Lung (tissue), 12 donors: ENCODE measurements around the gene SPG7. TPM values are rescaled to one million over a fixed set of nuclear protein-coding genes. Genes with fewer than 3 reads are reported as not detected.
"Not testable (repeated sequence)": the region's sequence is repeated elsewhere in the genome, so short reads cannot be mapped to it uniquely, and the experiment has no call there.

Source experiments
- ATAC-seq: fragments of 200-7000 bp; cut with Tn5 transposase; one replicate; pipeline ENCODE4 v1.9.1; 2020; ENCODE audit warnings: moderate number of reproducible peaks; ENCODE audit not compliant: insufficient read depth, low FRiP score
- DNase-seq, 3 donors: peaks; one replicate each; pipeline ENCODE4 v3.0.0-alpha.2; 2013 to 2017
- H3K27ac ChIP-seq, 2 donors: one replicate each; pipeline ENCODE4 v1.5.1; 2013; ENCODE audit warnings: mild to moderate bottlenecking in 2 of 2, moderate library complexity in 2 of 2, control low read depth in 1 of 2, inconsistent platforms in 1 of 2, low read depth in 1 of 2, low read length in 1 of 2
- H3K27me3 ChIP-seq, 3 donors: one replicate each; pipeline ENCODE4 v1.5.1; 2013; ENCODE audit warnings: low read length in 2 of 3; ENCODE audit not compliant: control insufficient read depth in 3 of 3, insufficient read depth in 3 of 3
- H3K36me3 ChIP-seq, 4 donors: one replicate each; pipeline ENCODE4 v1.5.1; 2013; ENCODE audit warnings: low read length in 4 of 4, mild to moderate bottlenecking in 1 of 4, moderate library complexity in 1 of 4; ENCODE audit not compliant: control insufficient read depth in 4 of 4, insufficient read depth in 4 of 4
- H3K4me1 ChIP-seq, 5 donors: one replicate each; pipeline ENCODE4 v1.5.1; 2013; ENCODE audit warnings: low read length in 5 of 5, mild to moderate bottlenecking in 2 of 5, moderate library complexity in 1 of 5; ENCODE audit not compliant: control insufficient read depth in 5 of 5, insufficient read depth in 5 of 5
- H3K4me3 ChIP-seq: one replicate; pipeline ENCODE4 v1.5.1; 2013; ENCODE audit warnings: mild to moderate bottlenecking, control low read depth, moderate library complexity
- H3K9ac ChIP-seq, 2 donors: one replicate each; pipeline ENCODE4 v1.5.1; 2013; ENCODE audit warnings: low read length in 2 of 2, control low read depth in 1 of 2; ENCODE audit not compliant: insufficient read depth in 1 of 2
- H3K9me3 ChIP-seq, 4 donors: one replicate each; pipeline ENCODE4 v1.5.1; 2013; ENCODE audit warnings: low read length in 3 of 4, mild to moderate bottlenecking in 1 of 4, moderate library complexity in 1 of 4; ENCODE audit not compliant: control insufficient read depth in 4 of 4, insufficient read depth in 3 of 4
- WGBS, 2 donors: extraction: QIAGEN DNeasy Blood & Tissue Kit; methylation state at CpG; one replicate each; pipeline ENCODE4 v1.1.7; 2013; 5-methylcytosine and 5-hydroxymethylcytosine counted together
- polyA plus RNA-seq, 2 donors: library from polyadenylated mRNA; stranded (reverse); fragments of 200-250 nt; gene quantifications; one replicate each; pipeline ENCODE4 v1.2.1, GENCODE V29; 2013
- total RNA-seq, 2 donors: library from RNA; depleted of rRNA in 1 of 2; stranded (reverse); fragments of >200 nt in 1 of 2; gene quantifications; one replicate each; pipeline ENCODE4 v1.2.1, GENCODE V29; 2014 to 2021
- TF ChIP-seq, protein P1 (sequence below): IDR thresholded peaks from 2 replicates; pipeline ENCODE4 v1.5.1; 2012; ENCODE audit warnings: mild to moderate bottlenecking; ENCODE audit errors: control extremely low read depth, extremely low read depth
- donor health status: control.
- donor health status: control.
- donor health status: Bipolar disorder and iron deficiency.
- donor health status: healthy.
- donor health status: DM: yes; HTN: yes; CAD: no.

SPG7 gene
- total and polyA plus RNA-seq, 4 donors: 59.0 to 114 (median 95.4) TPM

DNA sequence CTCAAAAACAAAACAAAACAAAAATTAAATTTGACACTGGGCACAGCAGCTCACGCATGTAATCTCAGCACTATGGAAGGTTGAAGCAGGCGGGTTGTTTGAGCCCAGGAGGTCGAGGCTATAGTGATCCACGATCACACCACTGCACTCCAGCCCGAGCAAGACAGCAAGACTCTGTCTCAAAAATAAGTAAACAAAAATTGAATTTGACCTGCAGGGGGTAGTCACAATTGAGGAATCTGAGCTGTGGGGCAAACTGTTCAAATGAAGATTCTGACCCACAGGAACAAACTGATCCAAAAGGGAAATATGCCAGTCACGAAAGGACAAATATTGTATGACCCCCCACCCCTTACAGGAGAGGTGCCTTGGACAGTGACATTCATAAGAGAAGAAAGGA lies 47.6 kb upstream of the SPG7 start:
- 89 to 91% methylated on average over 6 of the region's 6 CpGs for WGBS, 2 donors
- no peak for DNase-seq
- no peak overlapping the region for H3K27ac ChIP-seq

DNA sequence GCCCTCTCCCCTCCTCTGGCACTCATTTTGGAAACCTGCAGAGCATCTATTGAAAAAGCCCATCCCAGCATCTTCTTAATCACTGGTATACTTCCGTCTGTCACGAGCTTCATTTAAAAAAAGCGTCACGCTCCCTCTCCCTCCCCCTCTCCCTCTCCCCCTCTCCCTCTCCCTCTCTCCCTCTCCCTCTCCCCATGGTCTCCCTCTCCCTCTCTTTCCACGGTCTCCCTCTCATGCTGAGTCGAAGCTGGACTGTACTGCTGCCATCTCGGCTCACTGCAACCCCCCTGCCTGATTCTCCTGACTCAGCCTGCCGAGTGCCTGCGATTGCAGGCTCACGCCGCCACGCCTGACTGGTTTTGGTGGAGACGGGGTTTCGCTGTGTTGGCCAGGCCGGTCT lies 46.3 kb upstream of the SPG7 start:
- 89 to 95% methylated on average over 13 to 15 of the region's 15 CpGs for WGBS, 2 donors
- not testable (repeated sequence) for ATAC-seq, H3K36me3 ChIP-seq, DNase-seq, H3K9me3 ChIP-seq, H3K27me3 ChIP-seq, H3K4me3 ChIP-seq, H3K27ac ChIP-seq, H3K9ac ChIP-seq
- H3K4me1 ChIP-seq: peaks cover 0 to 10% (median 4%) of the 10 kb centered on the region in 5 donors

More for the DNA sequence above, 47.6 kb upstream of the SPG7 start:
- no peak overlapping the region for H3K4me3 ChIP-seq
- H3K36me3 ChIP-seq: peaks cover 0 to 2% (median 0%) of the 10 kb centered on the region in 4 donors
- no peaks in the 10 kb centered on the region for H3K27me3 ChIP-seq
- no peaks in the 10 kb centered on the region for H3K9me3 ChIP-seq
- TF ChIP-seq, protein P1, sequence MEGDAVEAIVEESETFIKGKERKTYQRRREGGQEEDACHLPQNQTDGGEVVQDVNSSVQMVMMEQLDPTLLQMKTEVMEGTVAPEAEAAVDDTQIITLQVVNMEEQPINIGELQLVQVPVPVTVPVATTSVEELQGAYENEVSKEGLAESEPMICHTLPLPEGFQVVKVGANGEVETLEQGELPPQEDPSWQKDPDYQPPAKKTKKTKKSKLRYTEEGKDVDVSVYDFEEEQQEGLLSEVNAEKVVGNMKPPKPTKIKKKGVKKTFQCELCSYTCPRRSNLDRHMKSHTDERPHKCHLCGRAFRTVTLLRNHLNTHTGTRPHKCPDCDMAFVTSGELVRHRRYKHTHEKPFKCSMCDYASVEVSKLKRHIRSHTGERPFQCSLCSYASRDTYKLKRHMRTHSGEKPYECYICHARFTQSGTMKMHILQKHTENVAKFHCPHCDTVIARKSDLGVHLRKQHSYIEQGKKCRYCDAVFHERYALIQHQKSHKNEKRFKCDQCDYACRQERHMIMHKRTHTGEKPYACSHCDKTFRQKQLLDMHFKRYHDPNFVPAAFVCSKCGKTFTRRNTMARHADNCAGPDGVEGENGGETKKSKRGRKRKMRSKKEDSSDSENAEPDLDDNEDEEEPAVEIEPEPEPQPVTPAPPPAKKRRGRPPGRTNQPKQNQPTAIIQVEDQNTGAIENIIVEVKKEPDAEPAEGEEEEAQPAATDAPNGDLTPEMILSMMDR: no peak
- ATAC-seq: no peak
- peaks cover 0 to 15% (median 4%) of the 10 kb centered on the region in 5 donors for H3K4me1 ChIP-seq
- H3K9ac ChIP-seq: no peak overlapping the region

DNA sequence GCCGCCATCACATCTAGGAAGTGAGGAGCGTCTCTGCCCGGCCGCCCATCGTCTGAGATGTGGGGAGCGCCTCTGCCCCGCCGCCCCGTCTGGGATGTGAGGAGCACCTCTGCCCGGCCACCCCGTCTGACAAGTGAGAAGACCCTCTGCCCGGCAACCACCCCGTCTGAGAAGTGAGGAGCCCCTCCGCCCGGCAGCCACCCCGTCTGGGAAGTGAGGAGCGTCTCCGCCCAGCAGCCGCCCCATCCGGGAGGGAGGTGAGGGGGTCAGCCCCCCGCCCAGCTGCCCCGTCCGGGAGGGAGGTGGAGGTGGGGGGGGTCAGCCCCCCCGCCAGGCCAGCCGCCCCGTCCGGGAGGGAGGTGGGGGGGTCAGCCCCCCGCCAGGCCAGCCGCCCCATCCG lies 45.6 kb upstream of the SPG7 start:
- not testable (repeated sequence) for H3K36me3 ChIP-seq, H3K9me3 ChIP-seq, H3K9ac ChIP-seq, H3K27me3 ChIP-seq, ATAC-seq, H3K27ac ChIP-seq, H3K4me3 ChIP-seq, DNase-seq
- H3K4me1 ChIP-seq: peaks cover 0 to 10% (median 4%) of the 10 kb centered on the region in 5 donors
- 91 to 95% methylated on average over 15 to 27 of the region's 30 CpGs for WGBS, 2 donors

DNA sequence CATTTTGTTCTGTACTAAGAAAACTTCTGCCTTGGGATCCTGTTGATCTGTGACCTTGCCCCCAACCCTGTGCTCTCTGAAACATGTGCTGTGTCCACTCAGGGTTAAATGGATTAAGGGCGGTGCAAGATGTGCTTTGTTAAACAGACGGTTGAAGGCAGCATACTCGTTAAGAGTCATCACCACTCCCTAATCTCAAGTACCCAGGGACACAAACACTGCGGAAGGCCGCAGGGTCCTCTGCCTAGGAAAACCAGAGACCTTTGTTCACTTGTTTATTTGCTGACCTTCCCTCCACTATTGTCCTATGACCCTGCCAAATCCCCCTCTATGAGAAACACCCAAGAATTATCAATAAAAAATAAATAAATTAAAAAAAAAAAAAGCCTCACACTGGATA lies 44.9 kb upstream of the SPG7 start:
- H3K9ac ChIP-seq, H3K4me3 ChIP-seq, H3K27me3 ChIP-seq, ATAC-seq, H3K9me3 ChIP-seq, DNase-seq, H3K36me3 ChIP-seq, H3K27ac ChIP-seq: not testable (repeated sequence)
- H3K4me1 ChIP-seq: peaks cover 0 to 12% (median 4%) of the 10 kb centered on the region in 5 donors
- WGBS, 2 donors: 62 to 83% methylated on average over 5 of the region's 5 CpGs

DNA sequence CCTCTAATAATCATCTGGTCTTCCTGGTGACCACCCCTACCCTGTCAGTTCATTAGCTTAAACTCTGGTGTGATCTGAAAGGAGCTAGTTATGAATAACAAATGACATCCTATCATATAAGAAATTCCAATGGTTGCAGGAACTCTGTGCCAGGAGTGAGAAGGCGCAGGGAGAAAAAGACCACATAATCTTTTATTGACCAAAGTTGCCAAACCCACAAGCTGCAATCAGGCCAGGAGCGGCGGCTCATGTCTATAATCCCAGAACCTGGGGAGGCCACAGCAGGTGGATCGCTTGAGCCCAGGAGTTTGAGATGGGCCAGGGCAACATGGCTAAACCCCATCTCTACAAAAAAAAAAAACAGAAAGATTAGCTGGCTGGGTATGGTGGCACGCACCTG lies 41.3 kb upstream of the SPG7 start:
- TF ChIP-seq, protein P1: no peak
- H3K4me3 ChIP-seq: no peak overlapping the region
- WGBS, 2 donors: 94 to 95% methylated on average over 5 of the region's 5 CpGs
- ATAC-seq: no peak
- DNase-seq: no peak
- H3K9ac ChIP-seq: no peak overlapping the region
- no peaks in the 10 kb centered on the region for H3K9me3 ChIP-seq
- H3K4me1 ChIP-seq: peaks cover 2 to 21% (median 4%) of the 10 kb centered on the region in 5 donors
- peaks cover 0 to 3% (median 0%) of the 10 kb centered on the region in 4 donors for H3K36me3 ChIP-seq
- no peak overlapping the region for H3K27ac ChIP-seq
- H3K27me3 ChIP-seq: no peaks in the 10 kb centered on the region
